Gastrocnemius medialis (tissue), 4 donors: ENCODE results near the gene POLD2. TPM values are rescaled to one million over a fixed set of nuclear protein-coding genes. Genes with fewer than 3 reads are reported as not detected.

Source experiments
- ATAC-seq, 2 donors: fragments of 150-250 bp; one replicate each; pipeline ENCODE4 v1.9.1; 2016
- DNase-seq, 2 donors: peaks; one replicate each; pipeline ENCODE4 v3.0.0-alpha.2; 2019
- H3K27ac ChIP-seq, 4 donors: fragments of 200-600 bp; sonication (generic); 1 replicate in 1 of 4; 2 replicates in 3 of 4; pipeline ENCODE4 v1.5.1; 2016 to 2018; ENCODE audit warnings: mild to moderate bottlenecking in 2 of 4, moderate library complexity in 1 of 4
- H3K27me3 ChIP-seq, 3 donors: fragments of 200-600 bp; sonication (generic) in 2 of 3; 1 replicate in 1 of 3; 2 replicates in 2 of 3; pipeline versions ENCODE4 v1.5.1 to v1.6.0; 2016 to 2019; ENCODE audit warnings: mild to moderate bottlenecking in 1 of 3, moderate library complexity in 1 of 3
- H3K36me3 ChIP-seq, 2 donors: fragments of 200-600 bp; sonication (generic) in 1 of 2; one replicate each; pipeline ENCODE4 v1.5.1; 2017 to 2018
- H3K4me1 ChIP-seq, 2 donors: fragments of 200-600 bp; sonication (generic) in 1 of 2; one replicate each; pipeline ENCODE4 v1.5.1; 2016 to 2017; ENCODE audit warnings: mild to moderate bottlenecking in 2 of 2
- H3K4me3 ChIP-seq, 4 donors: fragments of 200-600 bp; sonication (generic) in 3 of 4; 1 replicate in 1 of 4; 2 replicates in 3 of 4; pipeline ENCODE4 v1.5.1; 2016 to 2019; ENCODE audit warnings: mild to moderate bottlenecking in 2 of 4
- H3K9me3 ChIP-seq, 3 donors: fragments of 200-600 bp; sonication (generic) in 2 of 3; 1 replicate in 1 of 3; 2 replicates in 2 of 3; pipeline ENCODE4 v1.5.1; 2016 to 2019
- POLR2A ChIP-seq, 2 donors: fragments of 450-650 bp; IDR thresholded peaks; one replicate each; pipeline ENCODE4 v1.6.1; 2017; ENCODE audit warnings: antibody characterized with exemption in 2 of 2, mild to moderate bottlenecking in 2 of 2, moderate library complexity in 2 of 2
- in situ Hi-C, 4 donors: fragments of 200-750 bp; cut with MboI; loops; one replicate each; pipeline versions ENCODE4 v1.15.0 to v1.8.0; 2017; ENCODE audit warnings: low sequenced_read_pairs in 4 of 4
- intact Hi-C: fragments of 100-400 bp; cut with DNase I; formaldehyde crosslinking; loops from one replicate; pipeline ENCODE4 v1.15.1; 2023; ENCODE audit warnings: low total_unique reads
- total RNA-seq, 4 donors: library from RNA; depleted of rRNA; stranded (reverse); fragments of >200 nt; gene quantifications; one replicate each; pipeline versions ENCODE4 v1.1.0 to v1.2.3, GENCODE V29; 2016
- TF ChIP-seq, protein P1 (sequence below), 5 experiments: fragments of 450-650 bp in 3 of 5; fragments of 200-600 bp in 2 of 5; sonication (generic) in 2 of 5; IDR thresholded peaks in 4 of 5; conservative IDR thresholded peaks in 1 of 5; 1 replicate in 4 of 5; 2 replicates in 1 of 5; pipeline ENCODE4 v1.5.1; 2016 to 2019; ENCODE audit warnings: antibody characterized with exemption in 5 of 5, mild to moderate bottlenecking in 3 of 5, moderate library complexity in 3 of 5

The POLD2 gene
- total RNA-seq, 4 donors from 2014 or later, result 69.4 to 93.0 (median 77.7) TPM

- DNase-seq, result no peak
- intact Hi-C loops (no loop called here), in situ Hi-C loops (no loop called here)
- Histone ChIP-seq H3K4me1 (no peaks in the 10 kb centered on the region), H3K4me3 (no peak overlapping the region), H3K27me3 (peaks cover 2 to 20% (median 15%) of the 10 kb centered on the region in 3 donors), H3K9me3 (no peaks in the 10 kb centered on the region), H3K27ac (no peak overlapping the region), H3K36me3 (no peaks in the 10 kb centered on the region)
- TF ChIP-seq, protein P1, sequence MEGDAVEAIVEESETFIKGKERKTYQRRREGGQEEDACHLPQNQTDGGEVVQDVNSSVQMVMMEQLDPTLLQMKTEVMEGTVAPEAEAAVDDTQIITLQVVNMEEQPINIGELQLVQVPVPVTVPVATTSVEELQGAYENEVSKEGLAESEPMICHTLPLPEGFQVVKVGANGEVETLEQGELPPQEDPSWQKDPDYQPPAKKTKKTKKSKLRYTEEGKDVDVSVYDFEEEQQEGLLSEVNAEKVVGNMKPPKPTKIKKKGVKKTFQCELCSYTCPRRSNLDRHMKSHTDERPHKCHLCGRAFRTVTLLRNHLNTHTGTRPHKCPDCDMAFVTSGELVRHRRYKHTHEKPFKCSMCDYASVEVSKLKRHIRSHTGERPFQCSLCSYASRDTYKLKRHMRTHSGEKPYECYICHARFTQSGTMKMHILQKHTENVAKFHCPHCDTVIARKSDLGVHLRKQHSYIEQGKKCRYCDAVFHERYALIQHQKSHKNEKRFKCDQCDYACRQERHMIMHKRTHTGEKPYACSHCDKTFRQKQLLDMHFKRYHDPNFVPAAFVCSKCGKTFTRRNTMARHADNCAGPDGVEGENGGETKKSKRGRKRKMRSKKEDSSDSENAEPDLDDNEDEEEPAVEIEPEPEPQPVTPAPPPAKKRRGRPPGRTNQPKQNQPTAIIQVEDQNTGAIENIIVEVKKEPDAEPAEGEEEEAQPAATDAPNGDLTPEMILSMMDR (IDR thresholded peaks at IDR 0.05 in 4 of 5, conservative IDR thresholded peaks at IDR 0.05 in 1 of 5), result no peak
- no peak for TF ChIP-seq POLR2A (IDR thresholded peaks at IDR 0.05)
- ATAC-seq, result no peak
These were observed 18.7 kb upstream of the POLD2 start for GRCh38 chr7:44142028-44142427.

DNA sequence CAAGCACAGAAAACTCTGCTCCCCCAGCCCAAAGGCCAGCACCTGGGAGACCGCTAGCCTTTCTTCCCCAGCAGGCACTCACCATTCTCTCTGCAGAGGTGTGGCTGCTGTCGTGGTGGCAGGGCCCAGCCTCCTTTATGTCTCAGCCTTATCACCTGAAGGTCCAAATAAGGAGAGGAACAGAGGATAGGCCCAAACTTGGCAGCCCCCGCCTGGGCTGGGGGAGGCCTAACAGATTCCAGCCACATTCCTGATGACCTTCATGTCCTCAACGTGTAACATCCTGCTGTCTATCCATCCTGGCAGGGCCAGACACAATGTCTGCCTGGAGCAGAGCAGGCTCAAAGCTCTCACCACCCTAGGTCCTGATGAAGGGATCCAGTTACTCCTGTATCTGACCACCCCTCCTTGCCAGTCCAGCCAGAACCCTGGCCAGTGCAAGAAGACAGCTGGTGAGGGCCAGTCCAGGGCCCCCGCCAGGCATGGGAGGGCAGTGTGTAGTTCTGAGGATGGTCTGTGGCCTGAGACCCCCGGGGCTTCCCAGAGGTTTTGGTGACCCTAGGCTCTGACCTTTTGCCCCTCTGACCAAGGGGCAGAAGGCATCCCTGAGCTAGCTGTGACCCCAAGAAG, 18.0 kb upstream of the POLD2 start, which contains the start of gene MYL7:
Gene MYL7 (minus strand): TSS at position 112 of the 630 bp plus-strand sequence. CDS start 27 bp downstream, at position 85.
- no peak for TF ChIP-seq POLR2A (IDR thresholded peaks at IDR 0.05)
- TF ChIP-seq, protein P1 (IDR thresholded peaks at IDR 0.05 in 4 of 5, conservative IDR thresholded peaks at IDR 0.05 in 1 of 5), result no peak
- H3K4me1 ChIP-seq, result no peaks in the 10 kb centered on the region
- ATAC-seq (no peak), DNase-seq (no peak)
- H3K9me3 ChIP-seq, result no peaks in the 10 kb centered on the region
- H3K36me3 ChIP-seq, result no peaks in the 10 kb centered on the region
- H3K4me3 ChIP-seq, result no peak within 1 kb of the TSS
- H3K27ac ChIP-seq, result no peak within 1 kb of the TSS
- H3K27me3 ChIP-seq, result peaks cover 2 to 15% (median 14%) of the 10 kb centered on the region in 3 donors
- in situ Hi-C loops, result no loop called here
- intact Hi-C loops, result no loop called here

DNA sequence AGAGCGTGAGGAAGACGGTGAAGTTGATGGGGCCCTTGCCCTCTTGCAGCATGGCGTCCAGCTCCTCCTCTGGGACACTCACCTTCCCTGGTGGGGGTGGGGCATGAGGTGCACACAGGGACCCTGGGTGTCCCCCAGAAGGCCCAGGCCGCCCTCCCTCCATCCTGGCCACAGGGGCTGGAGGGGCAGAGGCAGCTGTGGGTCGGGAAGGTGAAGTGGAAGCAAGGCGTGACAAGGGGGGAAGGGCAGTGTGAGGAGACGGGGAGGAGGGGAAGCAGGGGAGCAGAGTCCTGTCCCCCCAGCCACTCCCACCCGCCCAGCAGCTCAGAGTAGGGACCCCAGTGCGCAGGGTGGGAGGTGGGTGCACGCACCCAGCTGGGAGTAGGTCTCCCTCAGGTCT, 17.0 kb upstream of the POLD2 start:
- TF ChIP-seq, protein P1 (IDR thresholded peaks at IDR 0.05 in 4 of 5, conservative IDR thresholded peaks at IDR 0.05 in 1 of 5), result no peak
- TF ChIP-seq POLR2A (IDR thresholded peaks at IDR 0.05), result no peak
- H3K4me3 ChIP-seq, result no peak overlapping the region
- intact Hi-C loops, result no loop called here
- DNase-seq (no peak), ATAC-seq (no peak)
- no peaks in the 10 kb centered on the region for H3K4me1 ChIP-seq
- no peak overlapping the region for H3K27ac ChIP-seq
- no peaks in the 10 kb centered on the region for H3K36me3 ChIP-seq
- peaks cover 0 to 5% (median 4%) of the 10 kb centered on the region in 3 donors for H3K27me3 ChIP-seq
- no peaks in the 10 kb centered on the region for H3K9me3 ChIP-seq
- in situ Hi-C loops, result no loop called here

DNA sequence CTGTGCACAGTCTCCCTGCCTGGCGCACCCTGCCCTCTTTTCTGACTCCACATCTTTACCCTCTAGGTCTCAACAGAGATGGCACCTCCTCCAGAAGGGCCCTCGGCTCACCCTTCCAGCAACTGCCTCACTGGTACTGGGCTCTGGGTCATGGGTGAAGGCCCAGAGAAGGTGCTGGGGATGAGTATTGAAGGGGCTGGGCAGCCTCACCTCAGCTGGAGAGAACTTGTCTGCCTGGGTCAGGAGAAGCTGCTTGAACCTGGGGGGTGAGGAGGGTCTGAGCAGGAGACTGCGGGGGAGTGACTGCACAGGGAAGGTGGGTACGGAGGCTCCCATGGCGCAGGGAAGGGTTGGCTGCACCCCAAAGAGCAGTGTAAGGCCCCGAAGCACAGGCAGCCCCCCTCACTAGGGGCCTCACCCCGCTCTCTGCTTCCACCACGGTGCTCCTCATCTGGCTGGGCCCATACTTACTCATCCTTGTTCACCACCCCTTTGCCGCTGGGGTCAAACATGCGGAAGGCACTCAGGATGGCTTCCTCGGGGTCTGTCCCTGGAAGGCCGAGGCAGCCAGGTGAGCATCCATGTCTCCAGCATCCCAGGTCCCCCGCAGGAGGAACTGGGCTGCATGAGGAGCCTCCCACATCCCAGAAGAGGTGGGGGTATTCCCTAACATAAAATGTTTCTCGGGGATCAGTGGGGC, 16.1 kb upstream of the POLD2 start:
- H3K27ac ChIP-seq, result no peak overlapping the region
- no peak for TF ChIP-seq POLR2A (IDR thresholded peaks at IDR 0.05)
- TF ChIP-seq, protein P1 (IDR thresholded peaks at IDR 0.05 in 4 of 5, conservative IDR thresholded peaks at IDR 0.05 in 1 of 5), result no peak
- H3K27me3 ChIP-seq, result no peaks in the 10 kb centered on the region
- in situ Hi-C loops, result no loop called here
- no peaks in the 10 kb centered on the region for H3K4me1 ChIP-seq
- DNase-seq, result no peak
- H3K36me3 ChIP-seq, result no peaks in the 10 kb centered on the region
- H3K4me3 ChIP-seq, result no peak overlapping the region
- intact Hi-C loops, result no loop called here
- H3K9me3 ChIP-seq, result no peaks in the 10 kb centered on the region
- ATAC-seq, result no peak
